HG02852 (cell line): ENCODE data around the gene TRABD.

Source experiments
- ATAC-seq: cut with Tn5 transposase; IDR thresholded peaks from one replicate; pipeline ENCODE4 v1.9.1; 2021; ENCODE audit warnings: mild to moderate bottlenecking, moderate library complexity; ENCODE audit not compliant: unreplicated experiment

The TRABD gene

DNA sequence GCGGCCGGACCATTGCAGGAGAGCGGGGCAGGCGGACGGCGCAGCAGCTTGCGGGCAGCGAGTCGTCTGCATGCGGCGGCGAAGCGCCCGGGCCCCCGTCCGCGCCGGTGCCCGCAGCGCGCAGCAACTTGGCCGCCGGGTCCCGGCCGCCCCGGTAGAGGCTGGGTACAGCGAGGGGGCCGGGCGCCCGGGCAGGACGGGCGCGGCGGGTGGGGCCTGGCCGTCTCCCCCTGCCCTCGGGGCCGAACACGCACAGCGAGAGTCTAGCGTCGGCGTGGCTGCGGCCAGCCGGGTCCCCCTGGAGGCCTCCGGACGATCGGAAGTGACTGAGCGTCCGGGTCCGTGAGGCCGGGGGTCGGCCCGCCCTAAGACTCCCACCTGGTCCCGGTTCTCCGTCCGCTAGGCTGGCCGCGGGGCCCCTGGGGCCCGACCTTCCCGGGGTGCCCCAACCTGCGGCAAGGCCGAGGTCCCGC lies 775 bp upstream of the TRABD start:
- no peak for ATAC-seq

GRCh38 chr22:50186181-50186714 lies 535 bp downstream of the TRABD start:
- ATAC-seq = no peak

DNA sequence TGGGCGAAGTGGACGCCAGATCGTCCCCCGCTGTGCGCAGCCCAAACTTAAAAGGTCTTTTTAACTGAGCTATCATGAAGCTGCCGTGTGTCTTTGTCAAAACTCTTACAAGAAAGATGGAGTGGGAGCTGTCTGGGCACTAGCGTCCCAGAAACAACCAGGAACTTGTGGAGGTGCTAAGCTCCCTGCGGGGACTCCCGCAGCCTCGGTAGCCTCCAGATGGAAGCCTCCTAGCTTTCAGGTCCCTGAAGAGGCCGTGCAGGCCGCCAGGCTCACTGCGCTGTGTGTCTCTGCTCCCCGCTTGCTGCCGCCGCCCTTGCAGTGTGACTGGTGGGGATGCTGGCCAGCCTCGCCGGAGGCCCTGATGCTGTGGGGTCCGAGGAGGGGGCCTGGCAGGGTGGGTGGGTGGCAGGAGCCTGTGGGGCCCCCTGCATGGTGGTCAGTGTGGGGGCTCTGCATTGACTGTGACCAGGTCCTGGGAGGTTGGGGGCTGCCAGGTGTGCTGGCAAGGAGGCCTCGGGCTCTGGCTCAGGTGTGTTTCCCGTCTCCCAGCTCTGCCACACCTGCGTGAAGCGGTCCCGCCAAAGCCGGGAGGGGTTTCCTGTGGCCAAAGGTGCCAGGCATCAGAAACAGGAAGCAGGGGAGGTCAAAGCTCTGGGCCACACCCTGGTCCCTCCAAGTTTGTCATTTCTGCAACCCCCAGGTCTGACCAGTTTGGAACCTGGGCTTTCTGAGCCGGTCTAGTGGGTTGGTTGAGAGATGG lies 1.2 kb downstream of the TRABD start:
- ATAC-seq = no peak

GRCh38 chr22:50188356-50188755 lies 2.6 kb downstream of the TRABD start:
- no peak for ATAC-seq

DNA sequence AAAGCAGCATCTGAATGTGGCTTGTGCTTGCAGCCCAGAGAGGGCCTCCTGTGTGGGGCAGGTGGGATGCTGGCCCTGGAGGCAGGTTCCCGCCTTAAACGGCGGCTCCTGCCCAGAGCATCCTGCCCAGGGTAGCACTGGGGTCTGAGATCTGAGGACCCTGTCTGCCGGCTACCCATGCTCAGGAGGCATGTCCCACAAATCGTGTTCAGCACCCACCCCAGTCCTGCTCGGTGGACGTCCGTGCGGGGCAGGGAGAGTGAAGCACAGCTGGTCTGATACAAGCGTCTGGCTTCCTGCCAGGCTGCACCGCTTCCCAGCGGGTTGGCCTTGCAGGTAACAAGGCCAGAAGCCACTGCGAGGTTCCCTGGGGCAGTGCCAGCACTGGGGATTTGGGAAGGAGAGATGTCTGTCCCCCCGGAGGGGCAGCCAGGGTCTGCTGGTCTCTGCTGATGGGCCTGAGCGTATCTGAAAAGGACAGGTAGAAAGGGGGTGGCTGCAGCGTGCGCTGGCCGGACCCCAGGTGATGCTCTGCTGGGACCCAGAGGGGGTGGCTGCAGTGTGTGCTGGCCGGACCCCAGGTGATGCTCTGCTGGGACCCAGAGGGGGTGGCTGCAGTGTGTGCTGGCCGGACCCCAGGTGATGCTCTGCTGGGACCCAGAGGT lies 3.6 kb downstream of the TRABD start:
- ATAC-seq = no peak

DNA sequence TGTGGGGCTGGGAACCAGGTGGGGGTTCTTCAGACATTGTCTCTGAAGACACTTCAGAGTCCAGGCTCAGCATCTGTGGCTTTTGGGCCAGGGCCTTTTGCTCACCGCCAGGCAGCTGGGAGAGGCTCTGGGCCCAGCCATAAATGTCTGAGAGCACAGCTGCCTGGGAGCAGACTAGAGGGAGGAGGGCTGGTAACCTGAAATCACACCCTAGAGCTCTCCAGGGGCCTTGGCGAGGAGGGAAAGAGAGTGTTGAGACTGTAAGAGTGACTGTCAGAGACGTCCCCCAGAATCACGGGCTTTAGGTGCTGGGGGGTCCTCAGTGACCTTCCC lies 4.1 kb downstream of the TRABD start:
- ATAC-seq = no peak

DNA sequence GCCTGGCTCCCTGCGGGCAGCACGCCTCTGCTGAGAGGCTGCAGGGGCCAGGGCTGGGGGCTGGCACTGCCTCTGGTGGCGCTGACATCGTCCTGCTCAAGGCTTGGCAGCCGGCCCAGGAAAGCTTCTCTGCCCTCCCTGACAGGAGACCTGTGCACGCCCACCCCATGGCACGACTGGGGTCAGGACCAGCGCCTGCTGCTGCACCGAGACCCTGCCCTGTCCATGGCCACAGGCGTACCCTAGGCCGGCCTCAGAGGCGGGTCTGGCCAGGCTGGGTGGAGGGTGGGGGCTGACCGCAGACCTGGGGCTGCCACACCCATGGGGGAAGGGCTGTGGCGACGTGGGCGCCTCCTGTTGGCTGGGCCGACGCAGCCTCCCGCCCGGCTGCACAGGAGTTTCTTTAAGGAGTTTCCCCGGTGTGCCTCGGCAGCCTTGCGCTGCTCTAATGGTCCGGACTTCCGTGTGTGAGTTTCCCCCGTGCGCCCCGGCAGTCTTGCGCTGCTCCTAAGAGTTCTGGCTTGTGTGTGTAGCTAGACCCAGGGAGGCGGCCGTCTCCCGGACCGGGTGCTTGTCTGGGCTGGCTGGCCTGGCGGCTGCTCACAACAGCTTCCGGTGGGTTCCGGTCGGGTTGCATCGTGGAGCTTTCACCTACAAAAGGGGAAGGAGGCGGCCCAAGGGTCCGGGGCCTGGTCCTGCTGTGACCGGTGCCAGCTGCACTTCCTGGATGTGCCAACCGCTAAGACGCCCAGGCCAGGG lies 4.6 kb downstream of the TRABD start:
- ATAC-seq = peak; percentile 34

DNA sequence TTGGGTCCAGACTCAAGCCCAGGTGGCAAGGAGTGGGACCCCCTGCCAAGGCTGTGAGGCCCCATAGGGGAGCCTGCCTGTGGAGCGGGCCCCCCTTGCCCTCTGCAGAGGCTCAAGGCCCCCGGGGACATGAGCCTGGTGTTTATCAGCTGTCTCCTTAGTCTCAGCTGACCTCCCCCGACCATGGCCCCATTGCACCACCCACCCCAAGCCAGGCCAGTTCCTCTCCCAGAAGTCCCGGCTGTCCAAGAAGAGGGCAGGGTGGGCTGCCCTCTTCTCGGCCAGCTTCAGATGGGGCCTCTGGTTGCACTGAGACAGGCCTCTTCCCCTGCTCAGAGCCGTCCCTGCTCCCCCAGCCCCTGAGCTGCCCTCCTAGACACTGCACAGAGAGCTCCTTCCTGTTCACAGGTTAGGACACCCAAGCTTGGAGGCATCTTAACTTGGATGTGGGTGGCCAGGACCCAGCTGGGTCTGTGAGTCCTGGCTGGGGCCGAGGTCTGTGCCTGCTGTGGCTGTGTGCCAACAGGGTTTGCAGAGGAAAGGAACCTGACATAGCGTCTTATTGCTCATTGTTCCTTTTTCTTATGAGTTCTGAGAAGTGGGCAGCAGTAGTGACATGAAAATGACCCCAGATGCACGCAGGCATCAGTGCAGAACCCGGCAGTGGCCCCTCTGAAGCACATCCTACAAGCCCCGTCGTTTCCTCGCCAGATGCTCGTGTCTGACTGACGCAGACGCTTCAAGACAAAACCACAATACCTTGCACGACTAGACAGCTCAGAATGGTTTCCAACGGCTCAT lies 5.4 kb downstream of the TRABD start:
- no peak for ATAC-seq

GRCh38 chr22:50192436-50193204 lies 6.9 kb downstream of the TRABD start:
- ATAC-seq = no peak

DNA sequence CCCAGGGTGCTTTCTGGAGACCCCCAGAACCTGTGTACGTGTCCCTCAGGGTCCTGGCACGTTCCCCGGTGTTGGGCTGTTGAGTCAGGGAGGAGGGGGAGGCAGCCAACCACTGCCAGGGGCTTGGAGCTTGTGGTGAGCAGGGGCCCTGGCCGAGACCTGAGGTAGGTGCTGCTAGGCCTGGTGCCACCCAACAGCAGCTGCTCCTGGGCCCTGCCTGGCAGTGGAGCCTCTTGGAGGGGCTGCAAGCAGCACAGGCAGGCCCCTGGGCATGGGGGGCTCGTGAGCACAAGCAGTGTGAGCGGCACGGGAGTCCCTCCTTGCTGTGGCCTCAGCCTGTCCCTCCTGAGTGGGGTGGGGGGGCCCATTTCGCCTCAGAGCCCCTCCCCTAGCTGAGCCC lies 7.9 kb downstream of the TRABD start:
- no peak for ATAC-seq

GRCh38 chr22:50194037-50194805 lies 8.5 kb downstream of the TRABD start:
- ATAC-seq = no peak

- no peak for ATAC-seq
These were observed 10.5 kb downstream of the TRABD start for GRCh38 chr22:50196256-50196655.

DNA sequence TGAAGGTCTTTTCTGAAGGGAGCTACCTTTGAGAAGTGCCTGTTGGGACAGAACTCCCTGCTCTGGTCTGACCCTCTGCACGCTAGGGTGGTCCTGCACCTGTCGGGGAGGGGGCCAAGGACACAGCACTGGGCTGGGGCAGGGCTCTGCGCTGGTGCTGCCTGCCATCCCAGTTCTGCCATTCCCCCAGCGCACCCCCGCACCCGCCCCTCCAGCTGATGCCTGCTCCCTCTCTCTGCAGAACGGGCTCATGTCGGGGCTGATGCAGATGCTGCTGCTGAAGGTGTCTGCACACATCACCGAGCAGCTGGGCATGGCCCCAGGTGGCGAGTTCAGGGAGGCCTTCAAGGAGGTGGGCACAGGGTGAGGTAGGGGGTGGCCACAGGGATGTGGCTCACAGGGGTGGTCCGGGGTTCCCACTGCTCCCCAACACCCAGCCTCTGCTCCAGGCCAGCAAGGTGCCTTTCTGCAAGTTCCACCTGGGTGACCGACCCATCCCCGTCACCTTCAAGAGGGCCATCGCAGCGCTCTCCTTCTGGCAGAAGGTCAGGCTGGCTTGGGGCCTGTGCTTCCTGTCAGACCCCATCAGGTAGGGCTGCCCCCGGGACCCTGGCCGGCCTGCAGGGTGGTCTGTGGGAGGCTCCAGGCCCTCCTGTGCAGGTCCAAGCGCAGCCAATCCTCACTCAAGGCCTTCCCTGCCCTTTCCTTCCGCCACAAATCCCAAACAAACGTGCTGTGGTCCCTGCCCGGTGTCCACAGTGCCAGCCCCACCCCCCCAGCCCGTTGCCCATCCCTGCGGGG lies 11.5 kb downstream of the TRABD start:
- ATAC-seq = no peak

DNA sequence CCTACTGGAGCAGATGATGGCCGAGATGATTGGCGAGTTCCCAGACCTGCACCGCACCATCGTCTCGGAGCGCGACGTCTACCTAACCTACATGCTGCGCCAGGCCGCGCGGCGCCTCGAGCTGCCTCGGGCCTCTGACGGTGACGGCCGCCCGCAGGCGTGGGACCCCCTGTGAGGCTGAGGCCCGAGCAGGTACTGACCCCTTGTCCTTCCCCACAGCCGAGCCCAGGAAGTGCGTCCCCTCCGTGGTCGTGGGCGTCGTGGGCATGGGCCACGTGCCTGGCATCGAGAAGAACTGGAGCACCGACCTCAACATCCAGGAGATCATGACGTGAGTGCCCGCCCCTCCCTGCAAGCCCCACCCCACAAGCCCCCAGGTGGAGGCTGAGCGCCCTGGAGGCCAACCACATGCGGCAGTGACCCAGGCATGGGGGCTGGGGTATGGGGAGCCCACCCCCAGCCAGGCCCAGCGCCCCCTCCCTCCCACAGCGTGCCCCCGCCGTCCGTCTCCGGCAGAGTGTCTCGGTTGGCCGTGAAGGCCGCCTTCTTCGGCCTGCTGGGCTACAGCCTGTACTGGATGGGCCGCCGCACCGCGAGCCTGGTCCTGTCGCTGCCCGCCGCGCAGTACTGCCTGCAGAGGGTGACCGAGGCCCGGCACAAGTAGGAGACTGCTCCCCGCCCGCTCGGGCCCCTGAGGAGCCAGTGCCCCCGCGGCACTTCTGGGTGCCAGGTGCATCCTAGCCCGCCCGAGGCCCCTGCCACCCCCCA lies 12.3 kb downstream of the TRABD start:
- no peak for ATAC-seq

DNA sequence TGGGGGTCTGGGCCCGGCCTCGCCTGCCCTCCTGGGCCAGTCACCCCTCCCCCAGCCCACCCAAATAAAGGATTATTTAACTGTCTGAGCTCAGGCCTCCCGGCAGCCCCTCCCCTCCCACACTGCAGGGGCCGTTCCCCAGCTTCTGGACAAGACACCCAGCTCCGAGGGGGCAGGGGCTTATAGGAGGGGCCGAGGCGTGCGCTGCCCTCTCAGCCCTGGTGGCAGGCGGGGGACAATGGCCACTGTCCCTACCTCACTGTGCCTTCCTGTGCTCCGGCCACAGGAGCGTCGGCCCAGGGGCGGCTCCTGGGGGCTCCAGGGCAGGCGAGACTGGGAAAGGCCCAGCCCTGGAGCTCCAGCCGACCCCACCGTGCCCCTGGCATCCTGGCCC lies 12.9 kb downstream of the TRABD start:
- ATAC-seq = no peak

DNA sequence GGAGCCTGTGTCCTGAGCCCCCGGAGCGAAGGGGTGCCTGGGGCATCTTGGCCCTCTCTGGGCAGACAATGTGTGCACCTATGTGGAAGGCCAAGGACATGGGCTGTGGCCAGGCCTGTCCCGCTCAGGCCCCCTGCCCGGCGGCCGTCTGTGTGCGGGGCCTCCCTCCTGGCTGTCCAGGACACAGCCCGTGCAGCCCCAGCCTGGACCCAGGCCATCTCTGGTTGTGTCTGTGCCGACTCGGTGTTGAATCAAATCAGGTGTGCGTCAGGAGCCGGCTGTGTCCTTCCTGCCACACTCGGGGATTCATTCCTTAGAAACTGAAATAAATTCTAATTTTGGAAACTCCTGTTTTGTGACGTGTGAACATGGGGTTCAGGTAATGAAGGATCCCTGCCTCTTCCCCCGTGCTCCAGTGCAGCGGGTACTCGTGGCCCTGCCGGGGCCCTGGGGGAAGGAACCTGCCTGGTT lies 13.6 kb downstream of the TRABD start:
- ATAC-seq = no peak

GRCh38 chr22:50199829-50200460 lies 14.2 kb downstream of the TRABD start:
- no peak for ATAC-seq
